ENCODE results near the gene ASB1.

The ASB1 gene

DNA sequence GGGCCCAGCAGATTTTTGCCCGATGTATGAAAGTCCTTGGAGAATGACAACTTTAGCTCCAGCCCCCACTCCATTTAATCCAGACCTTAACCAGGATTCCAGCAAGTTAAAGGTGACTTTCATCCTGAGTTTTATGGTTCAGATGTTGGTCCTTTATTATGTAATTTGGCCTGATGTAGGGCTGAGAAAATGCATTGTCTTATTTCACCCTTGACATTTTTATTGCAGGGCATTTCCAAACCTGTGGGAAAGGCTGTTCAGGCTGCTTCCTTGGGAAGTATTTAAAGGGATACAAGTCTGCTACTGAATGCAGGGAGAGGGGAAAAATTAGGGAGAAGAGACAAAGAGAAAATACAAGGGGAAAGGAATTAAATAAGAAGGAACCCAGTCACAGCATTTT is 48.8 kb downstream of the ASB1 start:
- Histone ChIP-seq H3K4me3 (no peak overlapping the region), H3K27ac (no peak overlapping the region), H3K27me3 (no peaks in the 10 kb centered on the region), H3K9me3 (peaks cover 75% of the 10 kb centered on the region), H4K20me1 (no peaks in the 10 kb centered on the region), H3K4me2 (no peak overlapping the region), H3K9ac (no peak overlapping the region), H3K4me1 (no peaks in the 10 kb centered on the region), H3K36me3 (no peaks in the 10 kb centered on the region)
- no peak for TF ChIP-seq Cebpa-rat (IDR thresholded peaks at IDR 0.05)

- H4K20me1 ChIP-seq, result no peaks in the 10 kb centered on the region
- no peak for TF ChIP-seq Cebpa-rat (IDR thresholded peaks at IDR 0.05)
- H3K27me3 ChIP-seq, result no peaks in the 10 kb centered on the region
- peaks cover 82% of the 10 kb centered on the region for H3K9me3 ChIP-seq
- H3K36me3 ChIP-seq, result no peaks in the 10 kb centered on the region
- no peak overlapping the region for H3K9ac ChIP-seq
- H3K4me1 ChIP-seq, result no peaks in the 10 kb centered on the region
- no peak overlapping the region for H3K4me3 ChIP-seq
- H3K27ac ChIP-seq, result no peak overlapping the region
- no peak overlapping the region for H3K4me2 ChIP-seq
Measured at GRCh38 chr2:238476258-238476657, 49.5 kb downstream of the ASB1 start.

DNA sequence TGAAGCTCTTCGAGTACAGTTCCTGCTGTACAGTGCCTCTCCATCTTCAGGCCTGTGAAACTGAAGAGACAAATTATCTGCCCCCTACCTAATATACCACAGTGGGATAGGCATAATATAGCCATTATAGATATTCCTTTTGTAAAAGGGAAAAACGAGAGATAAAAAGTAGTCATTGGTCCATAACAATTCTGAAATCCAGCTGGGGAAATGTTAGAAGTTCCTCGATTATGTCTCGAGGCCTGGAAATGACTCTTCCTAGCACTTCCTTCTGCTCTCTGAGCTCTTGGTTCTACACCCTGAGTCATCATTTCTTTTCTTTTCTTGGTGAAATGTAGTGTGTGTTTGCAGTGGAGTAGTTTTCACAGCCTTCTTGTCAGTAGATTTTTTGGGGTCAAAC is 51.5 kb downstream of the ASB1 start:
- Histone ChIP-seq H3K27me3 (no peaks in the 10 kb centered on the region), H4K20me1 (no peaks in the 10 kb centered on the region), H3K9ac (no peak overlapping the region), H3K27ac (no peak overlapping the region), H3K4me2 (no peak overlapping the region), H3K9me3 (peaks cover 69% of the 10 kb centered on the region), H3K36me3 (no peaks in the 10 kb centered on the region), H3K4me1 (no peaks in the 10 kb centered on the region), H3K4me3 (no peak overlapping the region)
- no peak for TF ChIP-seq Cebpa-rat (IDR thresholded peaks at IDR 0.05)

- Histone ChIP-seq H4K20me1 (no peaks in the 10 kb centered on the region), H3K27me3 (no peaks in the 10 kb centered on the region), H3K36me3 (no peaks in the 10 kb centered on the region), H3K27ac (no peak overlapping the region), H3K9ac (no peak overlapping the region), H3K4me2 (no peak overlapping the region), H3K9me3 (peaks cover 55% of the 10 kb centered on the region), H3K4me1 (no peaks in the 10 kb centered on the region), H3K4me3 (no peak overlapping the region)
- no peak for TF ChIP-seq Cebpa-rat (IDR thresholded peaks at IDR 0.05)
Measured at GRCh38 chr2:238479847-238480246, 53.1 kb downstream of the ASB1 start.

DNA sequence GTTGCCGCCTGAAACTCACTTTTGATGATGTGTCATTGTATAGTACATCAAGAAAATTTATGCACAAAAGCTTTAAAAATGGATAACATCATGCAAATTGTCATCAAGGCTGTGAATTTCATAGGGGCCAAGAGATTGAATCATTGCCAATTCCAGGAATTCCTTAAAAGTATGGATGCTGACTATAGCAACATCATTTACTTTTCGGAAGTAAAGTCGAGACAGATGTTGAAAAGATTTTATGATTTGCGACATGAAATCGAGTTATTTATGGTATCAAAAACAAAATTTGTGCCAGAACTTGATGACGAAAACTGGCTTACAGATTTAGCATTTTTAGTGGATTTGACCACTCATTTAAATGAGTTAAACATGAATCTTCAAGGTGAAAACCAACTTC is 56.3 kb downstream of the ASB1 start:
- Histone ChIP-seq H3K27me3 (no peaks in the 10 kb centered on the region), H3K4me2 (no peak overlapping the region), H3K27ac (no peak overlapping the region), H4K20me1 (no peaks in the 10 kb centered on the region), H3K4me3 (no peak overlapping the region), H3K4me1 (peaks cover 8% of the 10 kb centered on the region), H3K9ac (no peak overlapping the region), H3K36me3 (no peaks in the 10 kb centered on the region), H3K9me3 (peaks cover 31% of the 10 kb centered on the region)
- no peak for TF ChIP-seq Cebpa-rat (IDR thresholded peaks at IDR 0.05)

DNA sequence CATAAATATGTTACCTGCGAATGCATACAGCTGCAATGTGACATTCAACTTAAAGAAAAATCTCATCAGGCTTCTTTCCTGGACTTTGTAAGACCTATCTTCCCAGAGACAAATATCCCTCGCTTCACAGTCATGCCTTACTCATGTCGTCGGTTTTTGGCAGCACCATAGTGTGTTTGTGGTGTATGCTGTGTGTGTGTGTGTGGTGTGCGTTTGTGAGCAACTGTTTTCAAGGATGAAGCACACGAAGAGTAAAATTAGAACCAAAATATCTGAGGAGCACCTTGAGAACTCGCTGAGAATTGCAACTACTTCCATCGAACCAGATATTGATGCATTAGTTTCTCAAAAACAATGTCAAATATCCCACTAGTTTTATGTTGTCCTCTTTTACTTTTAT is 56.9 kb downstream of the ASB1 start:
- H3K27ac ChIP-seq, result no peak overlapping the region
- H4K20me1 ChIP-seq, result no peaks in the 10 kb centered on the region
- no peak overlapping the region for H3K4me3 ChIP-seq
- peaks cover 14% of the 10 kb centered on the region for H3K4me1 ChIP-seq
- H3K9ac ChIP-seq, result no peak overlapping the region
- peaks cover 25% of the 10 kb centered on the region for H3K9me3 ChIP-seq
- H3K4me2 ChIP-seq, result no peak overlapping the region
- TF ChIP-seq Cebpa-rat (IDR thresholded peaks at IDR 0.05), result no peak
- H3K27me3 ChIP-seq, result no peaks in the 10 kb centered on the region
- H3K36me3 ChIP-seq, result no peaks in the 10 kb centered on the region

GRCh38 chr2:238484522-238485452 is 58.1 kb downstream of the ASB1 start:
- Histone ChIP-seq H3K4me3 (no peak overlapping the region), H3K9ac (no peak overlapping the region), H3K36me3 (no peaks in the 10 kb centered on the region), H3K27me3 (no peaks in the 10 kb centered on the region), H3K4me2 (no peak overlapping the region), H4K20me1 (no peaks in the 10 kb centered on the region), H3K27ac (no peak overlapping the region), H3K9me3 (peaks cover 19% of the 10 kb centered on the region), H3K4me1 (peaks cover 25% of the 10 kb centered on the region)
- TF ChIP-seq Cebpa-rat (IDR thresholded peaks at IDR 0.05), result no peak

- Histone ChIP-seq H3K4me3 (no peak overlapping the region), H3K36me3 (no peaks in the 10 kb centered on the region), H3K27ac (no peak overlapping the region), H3K27me3 (no peaks in the 10 kb centered on the region), H3K4me2 (no peak overlapping the region), H3K4me1 (peaks cover 40% of the 10 kb centered on the region), H3K9me3 (peaks cover 5% of the 10 kb centered on the region; the same call in 1 of the 2 replicates), H3K9ac (no peak overlapping the region), H4K20me1 (no peaks in the 10 kb centered on the region)
- TF ChIP-seq Cebpa-rat (IDR thresholded peaks at IDR 0.05), result no peak
Measured at GRCh38 chr2:238486123-238486848, 59.6 kb downstream of the ASB1 start.

DNA sequence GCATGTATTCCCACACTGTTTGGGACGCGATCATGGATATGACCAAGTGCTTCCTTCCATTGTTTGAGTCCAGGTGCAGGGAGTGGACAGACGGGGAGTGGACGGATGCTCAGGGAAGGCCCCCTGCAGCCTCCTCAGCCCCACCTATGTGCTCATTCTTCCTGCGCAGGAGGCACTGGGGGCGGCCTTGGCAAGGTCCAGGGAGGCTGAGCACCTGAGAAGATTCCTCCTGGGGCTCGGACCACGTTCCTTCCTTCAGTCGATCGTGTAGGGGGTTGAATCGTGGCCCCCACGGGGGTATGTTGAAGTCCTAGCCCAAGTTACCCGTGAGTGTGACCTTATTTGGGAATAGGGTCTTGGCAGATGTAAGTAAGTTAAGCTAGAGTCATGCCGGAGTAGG is 60.4 kb downstream of the ASB1 start:
- Histone ChIP-seq H3K27ac (peak overlapping the region; percentile 40; the same call in 1 of the 2 replicates), H4K20me1 (no peaks in the 10 kb centered on the region), H3K4me2 (0 out of 2 replicates have a peak overlapping the region, but pooled peaks have one; percentile 53), H3K9me3 (no peaks in the 10 kb centered on the region), H3K4me3 (no peak overlapping the region), H3K9ac (no peak overlapping the region), H3K27me3 (no peaks in the 10 kb centered on the region), H3K36me3 (no peaks in the 10 kb centered on the region), H3K4me1 (peaks cover 48% of the 10 kb centered on the region)
- no peak for TF ChIP-seq Cebpa-rat (IDR thresholded peaks at IDR 0.05)

Measured in BLaER1 (cell line).